GM19239 (cell line): ENCODE measurements around the gene RASA3.
A peak's percentile ranks its signal among the peaks of the same experiment; 100 is the strongest.

Experiments used
- DNase-seq: peaks from one replicate; pipeline ENCODE4 v3.0.0; 2011; ENCODE audit warnings: low spot score; ENCODE audit not compliant: insufficient read length
- FAIRE-seq: peaks from 2 replicates; lab custom pipeline; 2011; peaks lifted over from hg19 to GRCh38; lab: Jason Lieb, UNC

Gene RASA3

DNA sequence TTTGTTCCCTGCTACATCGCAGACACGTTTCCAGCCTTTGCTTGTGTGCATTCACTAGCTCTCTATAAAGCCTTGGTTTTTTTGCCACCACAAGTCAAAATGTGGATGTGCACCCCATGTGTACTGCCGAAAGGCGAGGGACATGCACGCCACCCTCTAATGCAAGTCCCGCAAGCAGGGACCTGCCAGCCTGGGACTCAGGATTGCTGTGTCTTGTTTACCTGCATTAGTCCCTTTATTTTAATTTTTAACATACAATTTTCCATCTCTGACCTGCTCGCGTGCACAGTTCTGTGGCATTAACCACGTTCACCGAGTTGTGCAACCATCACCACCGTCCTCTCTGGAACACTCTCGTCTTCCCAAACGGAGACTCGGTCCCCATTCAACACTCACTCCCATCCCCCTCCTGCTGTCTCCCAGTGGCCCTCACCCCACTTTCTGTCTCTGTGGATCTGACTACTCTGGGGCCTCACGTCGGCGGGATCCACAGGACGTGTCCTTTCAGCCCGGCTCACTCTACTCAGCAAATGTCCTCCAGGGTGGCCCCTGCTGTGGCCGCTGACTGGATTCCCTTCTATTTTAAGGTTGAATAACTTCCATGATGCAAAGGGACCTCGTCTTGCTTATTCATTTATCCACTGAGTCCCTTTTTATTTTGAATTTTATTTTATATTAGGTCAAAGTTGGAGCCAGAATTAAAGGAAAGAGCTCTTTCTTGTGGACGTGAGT is 58.4 kb downstream of the RASA3 start:
- no peak for DNase-seq
- no peak for FAIRE-seq

DNA sequence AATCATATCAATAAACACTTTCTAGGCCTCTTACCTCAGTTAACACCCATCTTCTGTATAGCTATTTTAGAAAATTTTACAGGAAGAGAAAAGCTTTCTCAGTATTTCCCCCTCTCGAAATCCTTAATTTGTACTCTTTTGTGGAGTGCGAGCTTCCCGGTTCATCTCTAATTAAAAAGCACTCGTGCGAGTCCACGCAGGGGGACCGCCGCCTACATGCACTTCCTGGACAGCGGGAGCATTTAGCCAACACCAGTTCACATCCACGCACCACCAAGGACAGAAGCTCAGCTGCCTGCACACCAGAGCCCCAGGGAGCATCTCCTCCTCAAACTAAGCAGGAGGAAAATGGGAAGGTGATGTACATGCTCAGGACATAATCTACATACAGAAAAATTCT is 60.0 kb downstream of the RASA3 start:
- no peak for FAIRE-seq
- no peak for DNase-seq

DNA sequence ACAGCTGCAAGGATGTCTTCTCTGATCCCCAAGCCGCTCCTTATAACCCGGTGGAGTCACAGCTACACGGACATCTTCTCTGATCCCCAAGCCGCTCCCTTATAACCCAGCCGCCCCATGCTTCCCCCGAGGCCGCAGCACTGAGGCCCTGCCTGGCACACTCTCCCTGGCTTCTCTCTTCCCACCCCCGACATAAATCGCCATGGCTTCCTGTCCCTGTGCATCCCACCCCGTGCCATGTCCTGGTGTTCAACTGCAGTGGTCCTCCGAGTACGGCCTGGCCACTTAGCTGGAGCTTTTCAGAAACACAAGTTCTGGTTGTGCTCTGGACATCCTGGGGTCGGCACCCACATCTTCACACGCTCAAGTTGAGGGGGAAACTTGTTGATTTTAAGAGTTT is 60.4 kb downstream of the RASA3 start:
- FAIRE-seq, result no peak
- no peak for DNase-seq

DNA sequence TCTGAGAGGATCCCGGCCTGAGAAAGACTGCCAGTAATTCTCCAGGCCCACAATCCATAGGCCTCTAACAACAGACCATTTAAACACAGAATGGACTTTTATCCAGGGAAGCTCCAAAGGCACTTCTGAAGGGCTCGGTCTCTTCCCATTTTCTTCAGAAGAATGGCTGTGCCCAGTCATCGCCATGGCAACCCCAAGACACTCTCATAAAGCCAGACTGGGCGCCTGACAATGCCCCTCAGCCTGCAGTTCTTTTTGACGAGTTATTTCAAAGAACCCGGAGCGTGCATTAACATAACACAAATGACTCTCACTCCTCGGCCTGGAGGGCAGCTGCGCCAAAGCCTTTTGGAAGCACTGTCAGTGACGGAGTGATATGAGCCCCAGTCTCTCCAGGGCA is 61.0 kb downstream of the RASA3 start:
- no peak for FAIRE-seq
- no peak for DNase-seq

DNA sequence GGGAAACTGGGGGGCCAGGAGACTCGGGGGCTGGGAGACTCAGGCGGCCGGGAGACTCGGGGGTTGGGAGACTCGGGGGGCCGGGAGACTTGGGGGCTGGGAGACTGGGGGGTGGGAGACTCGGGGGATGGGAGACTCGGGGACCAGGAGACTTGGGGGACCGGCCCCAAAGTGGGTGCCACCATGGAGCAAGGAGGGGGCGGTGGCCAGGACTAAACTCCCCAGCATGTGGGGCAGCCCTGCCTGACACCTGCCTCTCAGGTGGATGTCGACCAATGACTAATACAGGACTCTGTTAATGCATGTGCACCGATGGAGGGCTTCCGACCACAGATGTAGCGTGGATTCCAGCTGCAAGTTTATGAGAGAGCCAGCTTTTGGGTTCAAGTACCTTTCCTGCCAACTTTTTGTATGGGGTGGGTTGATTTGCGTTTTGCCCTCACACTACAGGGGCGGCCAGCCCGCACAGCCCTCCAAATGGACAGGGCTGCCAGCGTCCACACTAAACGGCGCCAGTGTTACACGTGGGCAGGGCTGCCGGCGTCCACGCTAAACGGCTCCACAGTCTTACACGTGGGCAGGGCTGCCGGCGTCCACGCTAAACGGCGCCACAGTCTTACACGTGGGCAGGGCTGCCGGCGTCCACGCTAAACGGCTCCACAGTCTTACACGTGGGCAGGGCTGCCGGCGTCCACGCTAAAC is 62.2 kb downstream of the RASA3 start:
- FAIRE-seq (no peak), DNase-seq (no peak)

DNA sequence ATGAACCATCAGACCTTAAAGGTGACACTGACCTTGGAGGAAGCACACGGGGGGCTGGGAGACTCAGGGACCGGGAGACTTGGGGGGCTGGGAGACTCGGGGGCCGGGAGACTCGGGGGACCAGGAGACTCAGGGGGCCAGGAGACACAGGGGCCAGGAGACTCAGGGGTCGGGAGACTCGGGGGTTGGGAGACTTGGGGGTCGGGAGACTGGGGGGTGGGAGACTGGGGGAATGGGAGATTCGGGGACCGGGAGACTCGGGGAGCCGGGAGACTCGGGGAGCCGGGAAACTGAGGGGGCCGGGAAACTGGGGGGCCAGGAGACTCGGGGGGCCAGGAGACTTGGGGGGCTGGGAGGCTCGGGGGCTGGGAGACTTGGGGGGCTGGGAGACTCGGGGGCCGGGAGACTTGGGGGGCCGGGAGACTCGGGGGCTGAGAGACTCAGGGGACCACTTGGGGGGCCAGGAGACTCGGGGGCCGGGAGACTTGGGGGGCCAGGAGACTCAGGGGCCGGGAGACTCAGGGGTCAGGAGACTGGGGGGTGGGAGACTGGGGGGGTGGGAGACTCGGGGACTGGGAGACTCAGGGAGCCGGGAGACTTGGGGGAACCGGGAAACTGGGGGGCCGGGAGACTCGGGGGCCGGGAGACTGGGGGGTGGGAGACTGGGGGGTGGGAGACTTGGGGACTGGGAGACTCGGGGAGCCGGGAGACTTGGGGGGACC is 62.9 kb downstream of the RASA3 start:
- FAIRE-seq (no peak), DNase-seq (no peak)

DNA sequence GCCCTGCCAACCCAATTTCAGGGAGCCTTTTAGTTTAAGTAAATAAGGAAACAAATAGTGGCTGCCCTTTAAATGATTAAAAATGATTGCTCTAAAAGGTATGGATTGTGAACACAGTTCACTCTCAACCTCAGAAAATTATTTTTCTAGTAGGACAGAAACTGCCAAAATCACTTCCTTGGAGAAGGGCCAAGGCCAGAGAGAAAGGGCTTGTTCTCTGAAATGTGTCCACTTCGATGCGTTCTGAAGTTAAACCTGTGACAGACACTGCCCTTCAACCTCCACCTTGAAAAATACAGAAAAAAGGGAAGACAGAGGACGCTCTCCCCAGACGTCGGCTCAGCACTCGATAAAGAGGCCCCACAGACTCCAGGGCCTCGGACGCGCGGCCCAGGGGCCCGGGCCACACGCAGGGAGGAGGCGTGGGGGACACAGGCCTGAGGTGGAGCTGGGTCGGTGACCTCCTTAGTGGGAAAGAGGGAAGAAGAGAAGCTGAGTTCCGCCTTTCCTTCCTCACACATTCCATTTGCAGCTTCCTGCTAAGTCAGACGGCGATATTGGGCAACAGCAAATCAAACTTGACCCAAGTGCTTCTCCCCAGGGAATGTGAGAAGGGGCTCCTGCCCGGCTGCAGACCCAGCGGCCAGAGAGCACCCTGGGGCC is 63.6 kb downstream of the RASA3 start:
- FAIRE-seq, result no peak
- no peak for DNase-seq

DNA sequence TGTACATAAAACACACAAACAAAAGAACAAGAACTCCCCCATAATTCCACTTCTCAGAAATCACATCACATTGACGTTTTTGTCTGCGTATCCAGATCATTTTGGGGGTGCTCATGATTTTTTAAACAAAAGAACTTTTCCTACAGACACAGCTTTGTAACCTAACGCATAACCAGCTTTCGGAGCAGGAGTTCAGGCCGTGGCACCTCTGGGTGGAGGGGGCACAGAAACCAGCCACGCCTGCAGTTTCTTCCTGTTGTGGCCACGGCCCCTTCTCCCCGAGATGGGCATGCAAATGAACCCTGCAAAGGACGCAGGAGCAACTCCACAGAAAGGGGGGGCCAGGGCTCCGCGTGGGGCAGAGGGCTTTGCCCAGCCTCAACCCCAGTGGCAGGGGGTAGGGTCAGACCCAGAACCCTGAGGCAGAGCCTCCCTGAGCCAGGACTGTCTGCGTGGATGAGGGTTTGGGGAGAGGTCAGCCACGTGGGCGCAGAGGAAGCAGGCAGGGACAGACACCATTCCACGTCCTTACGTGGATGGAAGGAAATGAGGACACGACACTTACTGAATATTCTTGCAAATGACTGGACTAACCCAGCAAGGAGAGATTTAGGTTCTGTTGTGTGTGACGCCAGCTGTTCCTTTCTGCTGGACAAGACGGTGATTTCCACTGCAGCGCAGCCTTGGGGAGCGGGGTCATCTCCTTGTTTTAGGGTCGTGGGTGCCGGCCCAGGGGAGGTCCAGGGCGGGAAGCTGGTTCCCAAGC is 64.4 kb downstream of the RASA3 start:
- peak; percentile 99 for FAIRE-seq
- no peak for DNase-seq

DNA sequence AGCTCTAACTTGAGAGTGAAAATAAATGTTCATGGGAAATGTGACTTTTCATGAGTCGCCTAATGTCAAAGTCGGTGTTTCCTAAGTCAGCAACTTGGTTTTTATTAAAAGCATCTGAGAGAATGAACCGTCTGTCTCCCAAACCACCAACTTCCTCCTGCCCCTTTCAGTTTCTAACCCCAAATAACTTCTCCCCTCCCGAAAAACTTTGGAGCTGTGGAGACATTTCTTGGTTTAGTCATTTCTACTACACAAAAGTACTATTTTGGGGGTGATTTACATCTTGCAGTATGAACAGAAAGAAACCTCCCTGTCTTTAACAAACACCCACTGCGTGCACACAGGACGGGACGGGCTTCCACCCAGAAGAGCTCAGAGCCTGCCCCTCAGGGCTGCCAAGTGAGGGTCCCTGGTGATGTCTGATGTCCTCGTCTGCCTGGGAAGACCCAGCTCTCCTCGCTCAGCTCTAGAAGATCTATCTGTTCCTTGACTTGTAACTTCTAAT is 65.0 kb downstream of the RASA3 start:
- FAIRE-seq, result no peak
- DNase-seq, result peak; percentile 64

DNA sequence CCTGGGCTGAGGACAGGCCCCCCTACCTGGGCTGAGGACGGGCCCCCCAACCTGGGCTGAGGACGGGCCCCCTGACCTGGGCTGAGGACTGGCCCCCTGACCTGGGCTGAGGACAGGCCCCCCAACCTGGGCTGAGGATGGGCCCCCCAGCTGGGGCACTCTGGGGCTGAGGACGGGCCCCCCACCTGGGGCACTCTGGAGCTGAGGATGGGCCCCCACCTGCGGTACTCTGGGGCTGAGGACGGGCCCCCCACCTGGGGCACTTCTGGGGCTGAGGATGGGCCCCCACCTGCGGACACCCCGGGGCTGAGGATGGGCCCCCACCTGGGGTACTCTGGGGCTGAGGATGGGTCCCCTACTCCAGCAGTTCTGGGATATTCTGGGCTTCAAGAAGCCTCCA is 65.5 kb downstream of the RASA3 start:
- DNase-seq (no peak), FAIRE-seq (no peak)

DNA sequence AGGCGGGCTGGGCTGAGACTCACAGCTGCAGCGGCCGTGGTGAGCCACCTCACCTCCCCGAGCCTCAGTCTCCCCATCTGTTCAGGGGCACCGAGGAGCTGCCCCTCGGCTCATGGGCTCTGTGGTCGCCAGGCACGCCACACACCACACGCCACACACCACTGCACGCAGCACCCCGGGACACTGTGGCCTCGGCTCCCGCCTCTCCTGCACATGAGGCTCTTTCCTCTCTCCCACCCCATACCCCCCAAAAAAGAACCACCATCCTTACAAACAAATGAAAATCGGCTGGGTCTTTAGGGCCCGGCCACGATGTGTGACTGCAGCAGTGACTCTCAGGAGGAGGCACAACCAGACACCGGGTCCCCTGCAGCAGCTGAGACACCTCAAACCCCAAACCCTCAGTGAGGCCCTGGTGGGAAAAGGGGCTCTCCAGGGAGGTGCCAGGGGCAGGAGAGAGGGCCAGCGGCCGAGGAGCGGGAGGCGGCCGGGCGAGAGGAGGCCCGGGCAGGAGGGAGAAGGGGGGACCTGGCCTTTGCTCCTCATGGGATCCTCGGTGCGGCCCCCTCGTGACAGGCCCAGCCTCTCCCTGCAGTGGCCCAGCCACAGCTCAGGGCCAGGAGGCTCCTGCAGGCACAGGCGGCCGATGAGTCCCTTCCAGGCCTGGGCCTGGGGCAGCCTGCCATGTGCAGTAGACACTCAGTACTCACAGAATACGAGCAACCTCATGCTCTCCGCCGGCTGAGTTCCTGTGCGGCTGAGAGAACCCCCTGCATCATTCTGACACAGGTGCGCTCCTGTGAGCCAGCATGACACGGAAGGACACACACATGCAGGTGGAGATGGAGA is 66.3 kb downstream of the RASA3 start:
- FAIRE-seq, result peak; percentile 86
- no peak for DNase-seq

DNA sequence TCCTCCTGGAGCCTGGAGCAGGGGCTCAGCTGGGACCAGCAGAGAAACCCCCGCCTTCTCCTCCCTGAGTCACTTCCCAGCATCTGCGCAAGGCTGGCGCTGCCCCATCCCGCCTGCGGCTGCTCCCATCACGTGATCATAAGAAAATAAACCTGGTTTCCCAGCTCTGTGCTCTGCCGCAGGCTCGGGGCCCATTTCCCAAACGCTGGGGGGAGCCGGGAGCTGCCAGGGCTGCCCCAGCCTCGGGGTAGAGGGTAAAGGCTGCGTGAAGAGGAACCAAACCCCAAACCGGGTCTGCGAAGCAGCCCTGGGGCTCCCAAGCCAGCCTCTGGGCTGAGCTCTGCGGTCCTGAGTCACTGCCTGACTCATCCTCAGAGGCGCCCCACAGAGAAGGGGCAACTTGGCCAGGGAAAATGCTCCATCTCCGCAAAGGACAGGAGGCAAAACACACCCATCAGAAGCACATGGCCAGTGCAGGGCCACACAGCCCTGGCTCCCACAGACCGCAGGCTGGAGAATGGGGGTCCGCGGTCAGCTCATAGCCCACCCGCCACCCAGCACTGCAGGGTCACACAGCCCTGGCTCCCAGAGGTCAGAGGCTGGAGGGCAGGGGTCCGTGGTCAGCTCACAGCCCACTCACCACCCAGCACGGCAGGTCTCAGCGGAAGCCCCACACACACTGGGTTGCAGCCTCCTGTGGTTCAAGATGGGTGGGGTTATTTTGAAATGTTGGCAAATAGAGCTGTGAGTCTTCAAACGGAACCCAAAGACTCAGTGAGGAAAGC is 67.1 kb downstream of the RASA3 start:
- DNase-seq, result peak; percentile 52
- FAIRE-seq, result peak; percentile 95

DNA sequence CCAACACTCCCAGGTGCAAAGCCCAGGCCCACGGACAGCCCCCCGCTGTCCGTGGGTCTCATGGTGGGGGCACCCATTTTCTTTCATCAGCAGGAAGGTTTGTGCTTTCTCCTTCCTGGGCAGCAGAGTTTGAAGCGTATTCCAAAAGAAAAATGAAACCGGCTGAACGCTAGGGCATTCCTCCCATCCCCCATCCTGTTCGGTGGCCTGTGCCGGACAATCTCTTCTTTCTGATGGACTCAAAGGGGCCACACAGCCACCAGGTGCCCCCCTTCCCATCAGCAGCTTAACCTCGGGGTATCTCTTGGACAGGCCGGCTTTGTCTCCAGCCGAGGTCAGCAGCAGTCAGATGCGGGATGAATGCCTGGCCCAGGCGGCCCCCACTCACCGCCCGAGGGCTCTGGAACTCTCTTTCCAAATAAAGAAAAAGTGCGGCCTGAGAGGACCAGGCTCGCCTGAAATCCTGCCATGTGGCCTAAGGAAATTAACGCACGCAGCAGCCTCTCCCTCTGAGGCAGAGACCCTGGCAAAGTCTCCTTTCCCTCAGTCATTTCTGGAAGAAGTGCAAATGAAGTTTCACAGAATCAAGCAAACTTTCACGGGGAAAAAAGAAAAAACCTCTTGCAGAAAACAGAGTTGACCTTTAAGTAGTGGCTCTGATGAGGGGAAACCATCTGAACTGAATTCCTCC is 67.8 kb downstream of the RASA3 start:
- no peak for DNase-seq
- FAIRE-seq, result no peak

DNA sequence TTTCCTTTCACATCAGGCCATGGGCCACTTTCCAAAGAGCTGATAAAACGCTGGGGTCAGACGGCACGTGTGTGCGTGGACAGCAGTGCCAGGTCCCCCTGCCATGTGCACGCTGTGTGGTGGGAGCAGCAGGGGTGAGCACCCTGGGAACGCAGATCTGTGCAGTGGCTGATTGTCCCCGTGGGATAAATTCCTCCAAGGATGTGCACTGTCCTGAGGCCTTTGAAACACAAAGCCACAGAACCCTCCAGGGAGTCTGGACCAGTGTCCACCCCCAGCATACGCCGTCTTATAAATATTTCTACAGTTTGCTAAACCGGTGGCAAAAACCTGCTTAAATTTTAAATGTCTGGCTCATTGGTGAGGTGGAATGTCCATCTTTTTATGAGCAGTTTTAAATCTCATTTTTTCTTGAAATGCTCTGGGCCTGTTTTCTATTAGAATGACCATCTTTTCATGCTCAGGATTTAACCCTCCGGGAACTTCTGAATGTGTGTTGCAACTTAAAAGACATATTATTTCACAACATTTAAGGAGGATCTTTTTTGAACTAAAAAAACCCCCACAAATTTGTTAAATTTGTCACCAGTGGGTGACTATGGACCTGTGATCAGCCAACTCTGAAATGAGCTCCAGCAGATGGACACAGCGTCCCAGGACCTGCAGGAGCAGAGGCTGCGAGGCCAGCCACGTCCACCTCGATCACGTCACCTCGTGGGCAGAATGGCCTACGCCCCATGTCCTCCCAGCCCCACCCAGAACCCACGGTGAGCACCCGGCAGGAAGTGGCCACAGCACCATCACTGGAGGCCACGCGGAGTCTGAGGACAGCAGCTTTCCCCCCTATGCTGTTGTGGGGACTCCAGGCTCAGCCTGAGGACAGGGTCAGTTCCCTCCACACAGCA is 68.6 kb downstream of the RASA3 start:
- FAIRE-seq, result peak; percentile 54
- no peak for DNase-seq

DNA sequence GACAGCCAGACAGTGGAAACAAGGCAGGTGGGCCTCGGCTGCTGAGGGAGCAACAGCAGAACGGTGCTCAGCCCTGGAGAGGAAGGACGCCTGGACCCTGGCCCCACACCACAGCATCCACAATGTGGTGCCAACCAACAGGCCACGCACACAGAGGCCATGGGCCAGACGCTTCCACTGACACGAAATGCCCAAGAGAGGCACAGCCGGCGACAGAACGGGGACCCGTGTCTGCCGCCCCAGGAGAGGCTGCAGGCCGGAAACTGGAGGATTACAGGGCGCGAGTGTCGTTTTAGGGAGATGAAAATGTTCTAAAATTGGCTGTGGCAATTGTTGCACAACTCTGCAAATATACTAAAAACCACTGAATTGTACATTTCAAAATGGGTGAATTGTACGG is 69.7 kb downstream of the RASA3 start:
- no peak for FAIRE-seq
- no peak for DNase-seq

DNA sequence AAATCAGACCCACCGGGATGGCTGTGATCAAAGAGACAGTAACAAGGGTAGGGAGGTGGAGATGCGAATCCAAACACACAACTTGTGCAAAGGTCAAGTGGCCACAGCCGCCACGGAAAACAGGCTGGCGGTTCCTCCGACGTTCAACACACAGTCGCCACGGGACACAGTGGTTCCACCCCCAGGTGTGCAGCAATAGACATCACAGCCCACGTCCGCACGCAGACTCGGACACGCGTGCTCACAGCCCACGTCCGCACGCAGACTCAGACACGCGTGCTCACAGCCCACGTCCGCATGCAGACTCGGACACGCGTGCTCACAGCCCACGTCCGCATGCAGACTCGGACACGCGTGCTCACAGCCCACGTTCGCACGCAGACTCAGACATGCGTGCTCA is 70.1 kb downstream of the RASA3 start:
- FAIRE-seq, result no peak

DNA sequence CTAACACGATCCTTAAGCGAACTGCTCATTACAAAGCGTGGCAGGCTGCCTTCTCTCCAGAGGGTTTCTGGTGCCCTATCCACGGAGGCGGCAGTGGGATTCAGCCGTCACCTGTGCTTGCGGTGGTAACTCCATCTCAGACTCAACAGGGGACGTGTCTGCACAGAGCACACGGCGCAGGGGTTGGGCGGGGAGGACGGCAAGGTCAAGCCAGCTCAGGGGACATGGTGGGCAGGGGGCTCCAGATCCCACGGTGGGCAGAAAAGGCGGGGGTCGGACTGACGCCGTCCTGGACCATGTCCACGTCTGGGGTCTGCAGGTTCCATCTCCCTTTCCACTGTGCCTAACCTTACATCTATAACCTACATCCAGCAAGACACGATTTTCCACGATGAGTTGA is 70.7 kb downstream of the RASA3 start:
- FAIRE-seq (no peak), DNase-seq (no peak)

More for the DNA sequence above, 70.1 kb downstream of the RASA3 start:
- no peak for DNase-seq
